Measurements from ENCODE around the gene MT1F. TPM values are rescaled to one million over a fixed set of nuclear protein-coding genes. Genes with fewer than 3 reads are reported as not detected.

The MT1F gene
- total and polyA plus RNA-seq, 2 of the 4 experiments (the other 2 are of a cell fraction): 0.56 TPM; not detected in 1

- peaks cover 13% of the 10 kb centered on the region for H3K4me1 ChIP-seq (ENCODE audit: control insufficient read depth, insufficient read depth, low read length)
- intact Hi-C loops (cut with micrococcal nuclease) (no loop called here), in situ Hi-C loops (cut with MboI; ENCODE audit: low sequenced_read_pairs) (no loop called here), dilution Hi-C loops (cut with HindIII; ENCODE audit: low sequenced_read_pairs, unreplicated experiment) (no loop called here)
- DNase-seq (no peak), ATAC-seq (ENCODE audit: low read depth) (no peak)
- peaks cover 40% of the 10 kb centered on the region for H3K27me3 ChIP-seq (ENCODE audit: control insufficient read depth, insufficient read depth, low read length)
- H3K9me1 ChIP-seq (ENCODE audit: insufficient read depth, low read length): 0 out of 2 replicates have a peak, but pooled peaks cover under 1% of the 10 kb centered on the region
- no peak overlapping the region for H2BK120ac ChIP-seq (ENCODE audit: low read depth, low read length)
- no peaks in the 10 kb centered on the region for H4K20me1 ChIP-seq (ENCODE audit: insufficient read depth, low read length)
- no peak overlapping the region for H2BK5ac ChIP-seq (ENCODE audit: low read depth, low read length, poor library complexity, severe bottlenecking)
- no peak overlapping the region for H3K9ac ChIP-seq (ENCODE audit: low read depth, low read length)
- CTCF ChIA-PET: interaction anchor here (1.3 kb wide), 1 partner anchor 29 kb away, joined by 4 read pairs; no protein-coding TSS in a partner anchor
- H3K23ac ChIP-seq (ENCODE audit: low read depth, low read length): no peak overlapping the region
- H3K9me3 ChIP-seq (ENCODE audit: control insufficient read depth, insufficient read depth, low read length): no peaks in the 10 kb centered on the region
- no peak overlapping the region for H3K27ac ChIP-seq (ENCODE audit: insufficient read depth, low read length)
- H2BK20ac ChIP-seq (ENCODE audit: low read depth, low read length): no peak overlapping the region
- no CpG with 5 or more reads among the region's 3 CpGs for WGBS, 2 experiments (ENCODE audit: extremely low coverage in 2 of 2, insufficient read length in 1 of 2)
- H3K18ac ChIP-seq (ENCODE audit: low read depth, low read length): no peak overlapping the region
- H3K14ac ChIP-seq (replicated peaks; ENCODE audit: low read depth, low read length): no peak overlapping the region
- H2BK15ac ChIP-seq (ENCODE audit: low read depth, low read length): no peak overlapping the region; the same call in 2 of the 3 replicates
- peaks cover 0 to 9% of the 10 kb centered on the region in 2 experiments; a peak in 2 of 4 replicates for H3K79me1 ChIP-seq (ENCODE audit: low read depth in 1 of 2, low read length in 2 of 2)
- H3K56ac ChIP-seq (ENCODE audit: extremely low read depth, insufficient read depth, low read length): no peak overlapping the region
- no peak overlapping the region for H3K4ac ChIP-seq (ENCODE audit: low read depth, low read length)
- H4K5ac ChIP-seq (ENCODE audit: low read depth, low read length): no peak overlapping the region
- no peak overlapping the region for H4K8ac ChIP-seq (ENCODE audit: low read depth in 2 of 2, low read length in 2 of 2)
- no peak overlapping the region for H2AK5ac ChIP-seq (ENCODE audit: low read depth, low read length)
- no peak overlapping the region for H2AK9ac ChIP-seq (replicated peaks; ENCODE audit: low read depth, low read length, poor library complexity)
- H3K36me3 ChIP-seq (ENCODE audit: control insufficient read depth, insufficient read depth, low read length): no peaks in the 10 kb centered on the region
- no peak overlapping the region for H2AFZ ChIP-seq (replicated peaks; ENCODE audit: low read length, poor library complexity)
- no peak overlapping the region for H4K91ac ChIP-seq (ENCODE audit: insufficient read depth, low read depth, low read length)
- BruUV-seq (replicated peaks): no TSS peak
- POLR2A ChIA-PET (ENCODE audit: unreplicated experiment): interaction anchor here (0.9 kb wide), 1 partner anchor 11 kb away, joined by 3 read pairs; no protein-coding TSS in a partner anchor
- no peak overlapping the region for H3K4me3 ChIP-seq (ENCODE audit: insufficient read depth, low read depth, low read length)
- TF ChIP-seq SMC3 (IDR thresholded peaks at IDR 0.05; ENCODE audit: low read depth, low read length): no peak
- no peak for TF ChIP-seq ELK1 (IDR thresholded peaks at IDR 0.05; ENCODE audit: borderline replicate concordance, low read depth, low read length)
- TF ChIP-seq CEBPB (IDR thresholded peaks at IDR 0.05; ENCODE audit: low read depth, low read length): no peak
- TF ChIP-seq RCOR1 (IDR thresholded peaks at IDR 0.05; ENCODE audit: insufficient replicate concordance, low read length): no peak
- no peak for TF ChIP-seq RAD21 (IDR thresholded peaks at IDR 0.05; ENCODE audit: low read length)
- no peak for TF ChIP-seq RFX5 (IDR thresholded peaks at IDR 0.05; ENCODE audit: low read depth, low read length)
- TF ChIP-seq MAFK (IDR thresholded peaks at IDR 0.05; ENCODE audit: low read depth, low read length): no peak
- TF ChIP-seq CHD1 (IDR thresholded peaks at IDR 0.05; ENCODE audit: low read depth, low read length): no peak
- no peak for TF ChIP-seq NFE2L2 (IDR thresholded peaks at IDR 0.05; ENCODE audit: low read depth, low read length)
- no peak overlapping the region for H3K4me2 ChIP-seq (ENCODE audit: low read depth, low read length)
Measured at GRCh38 chr16:56630134-56630533, 27.6 kb upstream of the MT1F start.
